Neural cell (in vitro differentiated cells): ENCODE results near the gene SPTB.

Experiments
- CTCF ChIP-seq: fragments of 450-650 bp; IDR thresholded peaks from 2 replicates; pipeline ENCODE4 v1.5.1; 2014; ENCODE audit warnings: antibody characterized with exemption, mild to moderate bottlenecking, moderate library complexity; ENCODE audit not compliant: poor library complexity, severe bottlenecking
- EP300 ChIP-seq: fragments of 450-650 bp; conservative IDR thresholded peaks from 2 replicates; pipeline ENCODE4 v1.6.1; 2014; ENCODE audit warnings: antibody characterized with exemption, mild to moderate bottlenecking, moderate library complexity; ENCODE audit not compliant: poor library complexity, severe bottlenecking
- EZH2 ChIP-seq: fragments of 200-600, 300-800 bp; shearing (Covaris generic), sonication (generic); IDR thresholded peaks from 2 replicates; pipeline ENCODE4 v1.6.1; 2014; ENCODE audit warnings: antibody characterized with exemption, low read length, borderline replicate concordance, mild to moderate bottlenecking; ENCODE audit not compliant: insufficient read depth, poor library complexity, severe bottlenecking
- MXI1 ChIP-seq: fragments of 450-650 bp; conservative IDR thresholded peaks from 2 replicates; pipeline ENCODE4 v1.6.1; 2014; ENCODE audit warnings: antibody characterized with exemption, mild to moderate bottlenecking; ENCODE audit not compliant: poor library complexity, severe bottlenecking
- POLR2AphosphoS5 ChIP-seq: IDR thresholded peaks from 2 replicates; pipeline ENCODE4 v1.6.1; 2012
- RAD21 ChIP-seq: fragments of 450-650 bp; conservative IDR thresholded peaks from 2 replicates; pipeline ENCODE4 v1.6.1; 2014; ENCODE audit warnings: antibody characterized with exemption, mild to moderate bottlenecking, moderate library complexity
- REST ChIP-seq: IDR thresholded peaks from 2 replicates; pipeline ENCODE4 v1.6.1; 2012; ENCODE audit warnings: borderline replicate concordance
- SMC3 ChIP-seq: fragments of 450-650 bp; conservative IDR thresholded peaks from 2 replicates; pipeline ENCODE4 v1.6.1; 2014; ENCODE audit warnings: antibody characterized with exemption, mild to moderate bottlenecking, moderate library complexity; ENCODE audit not compliant: poor library complexity
- TAF1 ChIP-seq: IDR thresholded peaks from 2 replicates; pipeline ENCODE4 v1.6.1; 2012; ENCODE audit warnings: low read depth

GRCh38 chr14:64753999-64754398, 125.7 kb downstream of the SPTB start:
- no peak for TF ChIP-seq TAF1
- TF ChIP-seq CTCF, result no peak
- TF ChIP-seq MXI1, result no peak
- TF ChIP-seq SMC3, result no peak
- no peak for TF ChIP-seq EZH2
- no peak for TF ChIP-seq REST
- TF ChIP-seq EP300, result no peak
- no peak for TF ChIP-seq RAD21
- TF ChIP-seq POLR2AphosphoS5, result no peak
